Activated CD4-positive, alpha-beta T cell treated with anti-CD3 and anti-CD28 coated beads, Interleukin-2, Interleukin-6, amounts not matched to agents 100 ng/mL and 50 ng/mL, durations not matched to agents 16 hours and 8 hours (primary cell): ENCODE results near the gene NNAT.

Source experiments
- DNase-seq: peaks from one replicate; pipeline ENCODE4 v3.0.0-alpha.2; 2020

The NNAT gene

DNA sequence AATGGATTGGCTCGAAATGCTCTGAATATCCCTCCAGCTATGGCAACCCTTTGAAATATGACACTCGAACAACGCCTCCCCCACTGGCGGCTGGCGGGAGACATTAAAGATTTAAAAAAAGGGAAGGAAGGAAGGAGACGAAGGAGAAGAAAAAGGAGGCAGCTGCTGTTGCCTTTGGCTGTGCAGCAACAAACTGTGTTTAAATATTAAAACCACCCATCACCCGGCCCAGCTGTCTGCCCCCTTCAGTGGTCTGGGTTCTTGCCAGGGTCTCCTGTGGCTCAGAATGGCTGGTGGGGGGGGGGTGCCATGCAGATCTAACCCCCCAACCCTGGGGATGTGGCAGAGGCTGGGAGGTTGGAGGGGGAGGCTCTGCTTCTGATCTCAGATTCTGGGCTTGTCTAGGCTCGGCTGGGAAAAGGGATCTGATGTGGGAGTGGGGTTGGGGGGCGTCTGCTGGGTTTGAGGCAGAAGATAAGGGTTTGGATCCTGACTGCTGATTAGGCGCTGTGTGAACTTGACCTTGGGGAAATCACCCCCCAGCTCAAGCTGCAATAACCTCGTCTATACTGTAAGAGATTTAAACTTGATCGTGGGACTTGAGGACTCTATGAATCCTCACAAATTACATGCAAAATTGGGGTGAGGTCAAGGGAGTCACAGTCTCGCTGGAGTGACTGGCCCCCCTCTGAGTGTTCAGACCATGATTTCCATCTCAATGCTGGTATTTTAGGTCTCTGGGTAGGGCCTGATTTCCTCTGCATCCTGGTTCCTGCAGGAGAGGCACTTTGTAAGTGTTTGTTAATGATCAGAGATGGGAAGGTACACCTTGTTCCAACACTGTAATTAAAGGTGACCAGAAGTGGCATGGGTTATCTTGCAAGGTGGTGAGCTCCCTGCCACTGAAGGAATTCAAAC lies 46.9 kb downstream of the NNAT start:
- DNase-seq, result no peak

DNA sequence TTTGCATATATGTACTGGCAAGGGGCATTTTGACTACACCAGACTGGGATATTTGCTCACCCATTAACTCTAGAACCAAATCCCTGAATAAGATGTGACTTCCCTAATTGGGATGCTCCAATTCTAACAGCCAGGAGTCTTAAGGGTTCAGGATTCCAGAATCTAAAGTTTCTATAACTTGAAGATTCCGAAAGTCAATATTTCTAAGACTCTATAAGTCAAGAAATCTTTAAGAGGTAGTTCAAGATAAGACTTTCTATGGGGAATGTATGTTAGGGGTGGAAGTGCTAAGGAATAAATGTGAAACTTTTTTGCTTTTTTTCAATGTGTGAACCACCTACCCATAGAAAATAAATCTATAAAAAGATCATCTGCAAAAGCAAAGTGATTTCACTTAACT lies 49.4 kb downstream of the NNAT start:
- no peak for DNase-seq

GRCh38 chr20:37571033-37571432 lies 50.0 kb downstream of the NNAT start:
- no peak for DNase-seq
